A549 (cell line): ENCODE results near the gene RASA4B.
"Not testable (repeated sequence)": the region's sequence is repeated elsewhere in the genome, so short reads cannot be mapped to it uniquely, and the experiment has no call there.

Source experiments
- CEBPB ChIP-seq, 2 experiments: fragments of >200 bp in 1 of 2; sonication (Bioruptor Twin) in 1 of 2; formaldehyde crosslinking in 1 of 2; IDR thresholded peaks; 2 replicates each; pipeline ENCODE4 v1.6.1; 2012 to 2016
- MAZ ChIP-seq: fragments of 150-350 bp; IDR thresholded peaks from 2 replicates; pipeline ENCODE4 v1.6.1; 2014; ENCODE audit warnings: antibody characterized with exemption, low read depth, low read length, borderline replicate concordance
- TF ChIP-seq, protein P1 (sequence below): fragments of >200 bp; sonication (Bioruptor Twin); formaldehyde crosslinking; IDR thresholded peaks from 3 replicates; pipeline ENCODE4 v1.5.1; 2016

DNA sequence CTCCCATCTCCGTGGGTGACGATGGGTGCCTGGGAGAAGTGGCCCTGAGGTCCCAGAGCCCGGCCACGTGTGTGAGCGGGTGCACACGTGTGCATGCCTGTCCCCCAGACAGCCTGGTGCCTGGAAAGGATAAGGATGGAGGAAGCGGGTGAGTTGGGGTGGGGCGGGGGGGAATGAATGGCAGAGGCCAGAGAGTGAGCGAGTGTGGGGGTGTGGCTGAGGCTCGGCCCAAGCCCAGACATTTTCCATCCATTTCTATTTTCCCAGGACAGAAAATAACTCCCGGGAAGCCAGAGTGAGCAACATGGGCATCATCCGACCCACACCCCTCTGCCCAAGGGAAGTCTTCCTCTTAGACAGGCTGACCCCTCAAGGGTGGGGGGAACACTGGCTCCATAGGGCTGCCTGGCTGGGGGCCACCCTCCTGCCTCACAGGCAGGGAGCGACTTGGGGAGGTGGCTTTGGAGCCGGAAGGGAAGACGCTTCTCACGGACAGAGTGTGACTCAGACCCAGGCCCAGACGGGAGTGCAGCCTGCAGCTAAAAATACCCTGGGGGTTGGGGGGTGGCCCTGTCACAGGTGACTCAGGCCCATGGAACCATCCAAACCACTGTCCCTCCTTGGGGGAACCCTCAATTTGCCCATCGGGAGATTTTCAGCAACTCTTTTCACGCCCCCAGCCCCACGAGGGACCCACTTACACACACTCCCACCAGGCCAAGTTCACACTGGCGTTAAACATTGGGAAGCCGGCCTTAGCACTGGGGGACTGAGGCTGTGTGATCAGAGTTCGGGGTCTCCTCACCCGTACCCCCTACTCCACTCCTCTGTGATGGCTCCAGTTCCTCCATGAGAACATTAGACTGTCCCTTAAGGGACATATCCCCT, 12.0 kb downstream of the RASA4B start:
- TF ChIP-seq CEBPB (IDR thresholded peaks at IDR 0.05); MAZ: not testable (repeated sequence)
- TF ChIP-seq, protein P1, sequence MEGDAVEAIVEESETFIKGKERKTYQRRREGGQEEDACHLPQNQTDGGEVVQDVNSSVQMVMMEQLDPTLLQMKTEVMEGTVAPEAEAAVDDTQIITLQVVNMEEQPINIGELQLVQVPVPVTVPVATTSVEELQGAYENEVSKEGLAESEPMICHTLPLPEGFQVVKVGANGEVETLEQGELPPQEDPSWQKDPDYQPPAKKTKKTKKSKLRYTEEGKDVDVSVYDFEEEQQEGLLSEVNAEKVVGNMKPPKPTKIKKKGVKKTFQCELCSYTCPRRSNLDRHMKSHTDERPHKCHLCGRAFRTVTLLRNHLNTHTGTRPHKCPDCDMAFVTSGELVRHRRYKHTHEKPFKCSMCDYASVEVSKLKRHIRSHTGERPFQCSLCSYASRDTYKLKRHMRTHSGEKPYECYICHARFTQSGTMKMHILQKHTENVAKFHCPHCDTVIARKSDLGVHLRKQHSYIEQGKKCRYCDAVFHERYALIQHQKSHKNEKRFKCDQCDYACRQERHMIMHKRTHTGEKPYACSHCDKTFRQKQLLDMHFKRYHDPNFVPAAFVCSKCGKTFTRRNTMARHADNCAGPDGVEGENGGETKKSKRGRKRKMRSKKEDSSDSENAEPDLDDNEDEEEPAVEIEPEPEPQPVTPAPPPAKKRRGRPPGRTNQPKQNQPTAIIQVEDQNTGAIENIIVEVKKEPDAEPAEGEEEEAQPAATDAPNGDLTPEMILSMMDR: not testable (repeated sequence)
